GM12878 (cell line): Measurements from ENCODE around the gene TJP1. TPM values are rescaled to one million over a fixed set of nuclear protein-coding genes. Genes with fewer than 3 reads are reported as not detected.

ENCODE experiments used
- ATAC-seq: fragments of 200-7000 bp; cut with Tn5 transposase; 3 replicates; pipeline ENCODE4 v1.9.1; 2020; ENCODE audit warnings: mild to moderate bottlenecking, moderate library complexity
- BruUV-seq: library from RNA; stranded (reverse); fragments of 400-500 nt; replicated peaks from 2 replicates; lab custom pipeline; 2021; lab: Mats Ljungman, UMichigan
- CTCF ChIA-PET: fragments of 300-600 bp; sonication (Branson Sonifier 250); formaldehyde crosslinking; extraction: SDS; loops from one replicate; lab custom pipeline; 2021; ENCODE audit warnings: inconsistent platforms; lab: Yijun Ruan, JAX
- POLR2A ChIA-PET: fragments of 350-600 bp; formaldehyde crosslinking; extraction: SDS; loops from one replicate; lab custom pipeline; 2021; ENCODE audit warnings: inconsistent platforms; lab: Charles Lee
- RAD21 ChIA-PET: fragments of 300-600 bp; sonication (Branson Sonifier 250); formaldehyde crosslinking; loops from one replicate; lab custom pipeline; 2023; ENCODE audit warnings: antibody characterized with exemption; ENCODE audit not compliant: unreplicated experiment; lab: Charles Lee
- SMC1A ChIA-PET: fragments of 300-600 bp; sonication (Branson Sonifier 250); formaldehyde crosslinking; loops from one replicate; lab custom pipeline; 2023; ENCODE audit not compliant: unreplicated experiment, uncharacterized antibody; lab: Charles Lee
- DNase-seq: peaks from one replicate; pipeline ENCODE4 v3.0.0-alpha.2; 2011; ENCODE audit warnings: low read depth, low spot score
- FAIRE-seq: peaks from 3 replicates; lab custom pipeline; 2011; peaks lifted over from hg19 to GRCh38; lab: Jason Lieb, UNC
- H2AFZ ChIP-seq: 2 replicates; pipeline ENCODE4 v1.6.0; 2011; ENCODE audit warnings: low read depth, low read length, control low read depth; ENCODE audit not compliant: control insufficient read depth
- H3K27ac ChIP-seq: 2 replicates; pipeline ENCODE4 v1.5.1; 2011; ENCODE audit warnings: control low read depth; ENCODE audit not compliant: control insufficient read depth, insufficient read depth
- H3K27me3 ChIP-seq, 2 experiments: replicated peaks in 1 of 2; 2 replicates each; pipeline versions ENCODE4 v1.6.0 to v1.6.1; 2011; ENCODE audit warnings: low read length in 1 of 2; ENCODE audit not compliant: control insufficient read depth in 2 of 2, insufficient read depth in 2 of 2
- H3K36me3 ChIP-seq, 2 experiments: 2 replicates each; pipeline ENCODE4 v1.5.1; 2011; ENCODE audit warnings: low read length in 1 of 2; ENCODE audit not compliant: control insufficient read depth in 2 of 2, insufficient read depth in 2 of 2
- H3K4me1 ChIP-seq: 2 replicates; pipeline ENCODE4 v1.6.1; 2011; ENCODE audit warnings: mild to moderate bottlenecking, low read length, moderate library complexity, mixed read lengths; ENCODE audit not compliant: control insufficient read depth, insufficient read depth
- H3K4me2 ChIP-seq: 2 replicates; pipeline ENCODE4 v1.6.0; 2011; ENCODE audit warnings: control low read depth; ENCODE audit not compliant: control insufficient read depth, insufficient read depth
- H3K4me3 ChIP-seq: fragments of 200-600 bp; sonication (generic); 2 replicates; pipeline ENCODE4 v1.5.1; 2016
- H3K79me2 ChIP-seq: 2 replicates; pipeline ENCODE4 v1.6.0; 2011; ENCODE audit warnings: low read length; ENCODE audit not compliant: control insufficient read depth, insufficient read depth
- H3K9ac ChIP-seq: 2 replicates; pipeline ENCODE4 v1.8.0; 2011; ENCODE audit warnings: low read length, control low read depth, mixed read lengths; ENCODE audit not compliant: control insufficient read depth, insufficient read depth
- H3K9me3 ChIP-seq: replicated peaks from 3 replicates; pipeline ENCODE4 v1.5.1; 2011; ENCODE audit warnings: mild to moderate bottlenecking, low read length; ENCODE audit not compliant: control insufficient read depth, insufficient read depth
- H4K20me1 ChIP-seq: 2 replicates; pipeline ENCODE4 v1.6.0; 2011; ENCODE audit not compliant: control insufficient read depth, insufficient read depth
- CHD1 ChIP-seq: IDR thresholded peaks from 2 replicates; pipeline ENCODE4 v1.6.1; 2012; ENCODE audit warnings: low read depth, low read length, improper control_type of control experiment
- CHD4 ChIP-seq: fragments of 200-600 bp; sonication (generic); IDR thresholded peaks from 2 replicates; pipeline ENCODE4 v1.6.1; 2016; ENCODE audit warnings: mild to moderate bottlenecking
- HSF1 ChIP-seq: fragments of 150-350 bp; IDR thresholded peaks from 2 replicates; pipeline ENCODE4 v1.6.1; 2014; ENCODE audit warnings: mild to moderate bottlenecking, low read depth, low read length
- IRF4 ChIP-seq: IDR thresholded peaks from 2 replicates; pipeline ENCODE4 v1.6.1; 2011; ENCODE audit warnings: low read depth, low read length
- KDM1A ChIP-seq: fragments of 200-600 bp; sonication (generic); IDR thresholded peaks from 2 replicates; pipeline ENCODE4 v1.6.1; 2016; ENCODE audit warnings: borderline replicate concordance
- NBN ChIP-seq: fragments of 450-650 bp; IDR thresholded peaks from 2 replicates; pipeline ENCODE4 v1.6.1; 2016
- PAX5 ChIP-seq: IDR thresholded peaks from 2 replicates; pipeline ENCODE4 v1.6.1; 2011; ENCODE audit warnings: low read depth, low read length, borderline replicate concordance
- PKNOX1 ChIP-seq: fragments of 450-650 bp; IDR thresholded peaks from 2 replicates; pipeline ENCODE4 v1.6.1; 2016; ENCODE audit warnings: mild to moderate bottlenecking
- RCOR1 ChIP-seq: conservative IDR thresholded peaks from 2 replicates; pipeline ENCODE4 v1.6.1; 2012; ENCODE audit warnings: low read depth, low read length, improper control_type of control experiment
- TCF3 ChIP-seq: IDR thresholded peaks from 2 replicates; pipeline ENCODE4 v1.6.1; 2012; ENCODE audit warnings: low read depth, mild to moderate bottlenecking, low read length, borderline replicate concordance; ENCODE audit not compliant: insufficient read depth
- ZNF217 ChIP-seq: fragments of 450-650 bp; IDR thresholded peaks from 2 replicates; pipeline ENCODE4 v1.6.1; 2017; ENCODE audit warnings: antibody characterized with exemption, mild to moderate bottlenecking
- ZNF274 ChIP-seq: IDR thresholded peaks from one replicate; pipeline ENCODE4 v1.8.0; 2011; ENCODE audit not compliant: insufficient read length, insufficient read depth
- ZNF592 ChIP-seq: fragments of 450-650 bp; IDR thresholded peaks from 2 replicates; pipeline ENCODE4 v1.6.1; 2017; ENCODE audit warnings: mild to moderate bottlenecking, moderate library complexity
- WGBS: methylation state at CpG from one replicate; pipeline ENCODE4 v1.1.6; 2016; ENCODE audit warnings: low lambda C conversion rate; ENCODE audit not compliant: insufficient replicate concordance, insufficient coverage; ENCODE audit errors: missing lambda C conversion rate; 5-methylcytosine and 5-hydroxymethylcytosine counted together
- in situ Hi-C: fragments of 300-500 bp; cut with MboI; formaldehyde crosslinking; loops from 9 replicates; pipeline ENCODE4 v1.14.3; 2018; ENCODE audit warnings: mixed read lengths
- intact Hi-C: fragments of 100-400 bp; cut with micrococcal nuclease; formaldehyde crosslinking; loops from one replicate; pipeline ENCODE4 v1.14.2; 2022; ENCODE audit not compliant: unreplicated experiment
- polyA plus RNA-seq, 11 experiments: library from polyadenylated mRNA; depleted of rRNA in 4 of 11; unstranded in 6 of 11; stranded (reverse) in 5 of 11; fragments of >200 nt; fragmentation: Nextera tagmentation in 4 of 11; fragmentation: Illumina TruSeq in 1 of 11; extraction: Ambion mirVana in 4 of 11; extraction: Trizol in 1 of 11; gene quantifications; 1 replicate in 1 of 11; 2 replicates in 10 of 11; pipeline versions ENCODE4 v1.2.1 to v1.2.3, GENCODE V29; 2011 to 2016; ENCODE audit warnings: inconsistent platforms in 2 of 11, missing spikeins in 2 of 11, low read depth in 1 of 11
- total RNA-seq, 4 experiments: library from RNA; depleted of rRNA in 3 of 4; stranded (reverse); fragments of >200 nt in 3 of 4; fragmentation: Illumina TruSeq in 1 of 4; extraction: Trizol in 1 of 4; gene quantifications; 2 replicates each; pipeline versions ENCODE4 v1.2.1 to v1.2.3, GENCODE V29; 2013 to 2021

TJP1 gene
- total and polyA plus RNA-seq, 10 of the 15 experiments (the other 5 are each of a cell fraction or from before 2014, with no cell fraction given) = 0.01 to 0.49 (median 0.08) TPM; not detected in 7

GRCh38 chr15:29726553-29726952 lies 95.7 kb downstream of the TJP1 start:
- no peak for DNase-seq
- no peaks in the 10 kb centered on the region for H3K79me2 ChIP-seq
- TF ChIP-seq ZNF274 = no peak
- TF ChIP-seq PAX5 = no peak
- TF ChIP-seq RCOR1 = no peak
- TF ChIP-seq CHD1 = no peak
- TF ChIP-seq NBN = no peak
- TF ChIP-seq HSF1 = no peak
- TF ChIP-seq TCF3 = no peak
- no peak for TF ChIP-seq CHD4
- no peak for TF ChIP-seq ZNF217
- no peak for TF ChIP-seq IRF4
- TF ChIP-seq KDM1A = no peak
- TF ChIP-seq ZNF592 = no peak
- no peak for TF ChIP-seq PKNOX1
- ChIA-PET RAD21 (no interaction called here), POLR2A (no interaction called here), CTCF (no interaction called here), SMC1A (no interaction called here)
- no peak overlapping the region for H3K27ac ChIP-seq
- H3K4me1 ChIP-seq = no peaks in the 10 kb centered on the region
- WGBS = 52% methylated on average over 7 of the region's 7 CpGs
- no peaks in the 10 kb centered on the region for H3K27me3 ChIP-seq
- BruUV-seq = no TSS peak
- H2AFZ ChIP-seq = no peak overlapping the region
- intact Hi-C loops = loop anchor here (5.0 kb wide), 1 partner anchor 49 kb away; no protein-coding TSS in a partner anchor
- no peak for FAIRE-seq
- no peak overlapping the region for H3K4me2 ChIP-seq
- no peak overlapping the region for H3K4me3 ChIP-seq
- H3K36me3 ChIP-seq = no peaks in the 10 kb centered on the region
- in situ Hi-C loops = no loop called here
- no peak for ATAC-seq
- no peak overlapping the region for H3K9ac ChIP-seq
- H3K9me3 ChIP-seq = no peaks in the 10 kb centered on the region; the same call in 2 of the 3 replicates
- H4K20me1 ChIP-seq = no peaks in the 10 kb centered on the region
